OCI-LY1 (cell line): Measurements from ENCODE around the gene PACS2.

Source experiments
- H2AFZ ChIP-seq: fragments of 200-600 bp; sonication (generic), shearing (Covaris generic); 2 replicates; pipeline ENCODE4 v1.6.0; 2014; ENCODE audit warnings: antibody characterized with exemption, mild to moderate bottlenecking, low read length
- H3F3A ChIP-seq: fragments of 200-600 bp; sonication (generic), shearing (Covaris generic); 2 replicates; pipeline ENCODE4 v1.6.0; 2014; ENCODE audit warnings: mild to moderate bottlenecking, antibody characterized with exemption, low read length, moderate library complexity; ENCODE audit not compliant: insufficient read depth
- H3K27ac ChIP-seq: fragments of 200-600 bp; sonication (generic); 2 replicates; pipeline ENCODE4 v1.5.1; 2014; ENCODE audit warnings: low read length, mixed run types, mild to moderate bottlenecking, low read depth; ENCODE audit not compliant: poor library complexity, severe bottlenecking
- H3K27me3 ChIP-seq: fragments of 200-600 bp; sonication (generic); 2 replicates; pipeline ENCODE4 v1.6.0; 2014; ENCODE audit warnings: antibody characterized with exemption, mild to moderate bottlenecking, low read length, moderate library complexity; ENCODE audit not compliant: insufficient read depth
- H3K36me3 ChIP-seq: fragments of 200-600 bp; sonication (generic); 2 replicates; pipeline ENCODE4 v1.6.1; 2014; ENCODE audit warnings: mild to moderate bottlenecking, antibody characterized with exemption, low read length, moderate library complexity, mixed read lengths; ENCODE audit not compliant: insufficient read depth
- H3K4me1 ChIP-seq: fragments of 200-600 bp; sonication (generic); 2 replicates; pipeline ENCODE4 v1.5.1; 2014; ENCODE audit warnings: mild to moderate bottlenecking, low read length, moderate library complexity; ENCODE audit not compliant: insufficient read depth, severe bottlenecking
- H3K4me2 ChIP-seq: fragments of 200-600 bp; sonication (generic), shearing (Covaris generic); 2 replicates; pipeline ENCODE4 v1.6.1; 2014; ENCODE audit warnings: low read length
- H3K4me3 ChIP-seq: fragments of 200-600 bp; sonication (generic); 2 replicates; pipeline ENCODE4 v1.5.1; 2014; ENCODE audit warnings: low read length, low read depth, mild to moderate bottlenecking, mixed read lengths; ENCODE audit not compliant: poor library complexity, severe bottlenecking
- H3K79me2 ChIP-seq: fragments of 200-600 bp; shearing (Covaris generic); 2 replicates; pipeline ENCODE4 v1.6.1; 2016; ENCODE audit warnings: mixed run types, low read length, mixed read lengths; ENCODE audit not compliant: insufficient read depth
- H3K9ac ChIP-seq: fragments of 200-600 bp; sonication (generic), shearing (Covaris generic); 2 replicates; pipeline ENCODE4 v1.6.1; 2014; ENCODE audit warnings: mild to moderate bottlenecking, low read length, mixed read lengths
- H3K9me2 ChIP-seq: fragments of 200-600 bp; sonication (generic), shearing (Covaris generic); 2 replicates; pipeline ENCODE4 v1.6.1; 2014; ENCODE audit warnings: low read depth, mild to moderate bottlenecking, low read length, mixed read lengths
- H3K9me3 ChIP-seq: fragments of 200-600 bp; shearing (Covaris generic); 2 replicates; pipeline ENCODE4 v1.6.1; 2014; ENCODE audit warnings: low read length, mixed read lengths
- H4K20me1 ChIP-seq: fragments of 200-600 bp; sonication (generic), shearing (Covaris generic); 2 replicates; pipeline ENCODE4 v1.6.0; 2016; ENCODE audit warnings: mild to moderate bottlenecking, low read length; ENCODE audit not compliant: insufficient read depth
- CTCF ChIP-seq: fragments of 200-600 bp; sonication (generic), shearing (Covaris generic); IDR thresholded peaks from 2 replicates; pipeline ENCODE4 v1.5.1; 2017; ENCODE audit warnings: mild to moderate bottlenecking, antibody characterized with exemption, low read length, moderate library complexity, mixed read lengths
- EZH2 ChIP-seq: fragments of 200-600 bp; sonication (generic), shearing (Covaris generic); IDR thresholded peaks from 2 replicates; pipeline ENCODE4 v1.8.0; 2017; ENCODE audit warnings: borderline replicate concordance, mixed run types, mild to moderate bottlenecking, antibody characterized with exemption, low read length, moderate library complexity, mixed read lengths

PACS2 gene

GRCh38 chr14:105439179-105439578 is 124.6 kb downstream of the PACS2 start:
- no peaks in the 10 kb centered on the region for H3K9me2 ChIP-seq
- no peak overlapping the region for H3K4me2 ChIP-seq
- no peaks in the 10 kb centered on the region for H3K4me1 ChIP-seq
- no peak overlapping the region for H3K4me3 ChIP-seq
- H3K9me3 ChIP-seq, result peaks cover 13% of the 10 kb centered on the region
- no peaks in the 10 kb centered on the region for H4K20me1 ChIP-seq
- H3K9ac ChIP-seq, result no peak overlapping the region
- peaks cover 40% of the 10 kb centered on the region for H3K79me2 ChIP-seq
- H3K27ac ChIP-seq, result no peak overlapping the region
- TF ChIP-seq CTCF (no peak), EZH2 (no peak)
- H3K27me3 ChIP-seq, result no peaks in the 10 kb centered on the region
- peaks cover 6% of the 10 kb centered on the region; the same call in 1 of the 2 replicates for H3F3A ChIP-seq
- H2AFZ ChIP-seq, result no peak overlapping the region
- peaks cover 66% of the 10 kb centered on the region for H3K36me3 ChIP-seq

- Histone ChIP-seq H3K4me3 (no peak overlapping the region), H3K79me2 (peaks cover 32% of the 10 kb centered on the region), H2AFZ (no peak overlapping the region), H3K9me3 (peaks cover 11% of the 10 kb centered on the region), H3K4me2 (no peak overlapping the region), H4K20me1 (no peaks in the 10 kb centered on the region), H3K9ac (no peak overlapping the region), H3K27ac (no peak overlapping the region), H3K9me2 (no peaks in the 10 kb centered on the region), H3K27me3 (no peaks in the 10 kb centered on the region), H3K4me1 (no peaks in the 10 kb centered on the region), H3F3A (peaks cover 6% of the 10 kb centered on the region; the same call in 1 of the 2 replicates), H3K36me3 (peaks cover 64% of the 10 kb centered on the region)
- TF ChIP-seq EZH2, result no peak
- TF ChIP-seq CTCF, result no peak
Measured at GRCh38 chr14:105439710-105440553, 125.4 kb downstream of the PACS2 start.

DNA sequence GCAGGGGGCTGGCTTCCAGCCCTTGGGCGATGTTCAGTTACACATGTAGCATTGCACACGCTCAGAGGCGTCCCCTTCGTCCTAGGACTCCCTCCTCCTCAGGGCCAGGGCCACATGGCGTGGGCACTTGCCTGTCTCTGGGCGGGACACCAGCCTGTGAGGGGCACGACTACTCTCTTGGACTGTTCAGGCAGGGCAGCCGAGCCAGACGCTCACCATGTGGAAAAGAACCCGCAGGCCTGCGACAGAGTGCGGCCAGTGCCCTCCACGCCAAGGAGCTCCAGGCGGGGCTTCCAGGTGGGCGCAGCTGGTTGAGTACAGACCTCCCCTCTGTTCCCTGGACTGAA is 126.0 kb downstream of the PACS2 start:
- H3K9me3 ChIP-seq, result peaks cover 7% of the 10 kb centered on the region
- no peak overlapping the region for H3K9ac ChIP-seq
- H3F3A ChIP-seq, result peaks cover 6% of the 10 kb centered on the region; the same call in 1 of the 2 replicates
- H3K4me1 ChIP-seq, result no peaks in the 10 kb centered on the region
- H3K4me3 ChIP-seq, result no peak overlapping the region
- no peak overlapping the region for H2AFZ ChIP-seq
- no peak for TF ChIP-seq CTCF
- no peak for TF ChIP-seq EZH2
- H4K20me1 ChIP-seq, result no peaks in the 10 kb centered on the region
- H3K9me2 ChIP-seq, result no peaks in the 10 kb centered on the region
- H3K79me2 ChIP-seq, result peaks cover 26% of the 10 kb centered on the region
- peaks cover 58% of the 10 kb centered on the region for H3K36me3 ChIP-seq
- H3K27me3 ChIP-seq, result no peaks in the 10 kb centered on the region
- no peak overlapping the region for H3K27ac ChIP-seq
- H3K4me2 ChIP-seq, result no peak overlapping the region
